Gastrocnemius medialis (tissue), 4 donors: ENCODE data around the gene TRIM34. TPM values are rescaled to one million over a fixed set of nuclear protein-coding genes. Genes with fewer than 3 reads are reported as not detected.
"Not testable (repeated sequence)": the region's sequence is repeated elsewhere in the genome, so short reads cannot be mapped to it uniquely, and the experiment has no call there.

Source experiments
- ATAC-seq, 2 donors: fragments of 150-250 bp; one replicate each; pipeline ENCODE4 v1.9.1; 2016
- DNase-seq, 2 donors: peaks; one replicate each; pipeline ENCODE4 v3.0.0-alpha.2; 2019
- H3K27ac ChIP-seq, 4 donors: fragments of 200-600 bp; sonication (generic); 1 replicate in 1 of 4; 2 replicates in 3 of 4; pipeline ENCODE4 v1.5.1; 2016 to 2018; ENCODE audit warnings: mild to moderate bottlenecking in 2 of 4, moderate library complexity in 1 of 4
- H3K27me3 ChIP-seq, 3 donors: fragments of 200-600 bp; sonication (generic) in 2 of 3; 1 replicate in 1 of 3; 2 replicates in 2 of 3; pipeline versions ENCODE4 v1.5.1 to v1.6.0; 2016 to 2019; ENCODE audit warnings: mild to moderate bottlenecking in 1 of 3, moderate library complexity in 1 of 3
- H3K36me3 ChIP-seq, 2 donors: fragments of 200-600 bp; sonication (generic) in 1 of 2; one replicate each; pipeline ENCODE4 v1.5.1; 2017 to 2018
- H3K4me1 ChIP-seq, 2 donors: fragments of 200-600 bp; sonication (generic) in 1 of 2; one replicate each; pipeline ENCODE4 v1.5.1; 2016 to 2017; ENCODE audit warnings: mild to moderate bottlenecking in 2 of 2
- H3K4me3 ChIP-seq, 4 donors: fragments of 200-600 bp; sonication (generic) in 3 of 4; 1 replicate in 1 of 4; 2 replicates in 3 of 4; pipeline ENCODE4 v1.5.1; 2016 to 2019; ENCODE audit warnings: mild to moderate bottlenecking in 2 of 4
- H3K9me3 ChIP-seq, 3 donors: fragments of 200-600 bp; sonication (generic) in 2 of 3; 1 replicate in 1 of 3; 2 replicates in 2 of 3; pipeline ENCODE4 v1.5.1; 2016 to 2019
- CTCF ChIP-seq, 5 experiments: fragments of 450-650 bp in 3 of 5; fragments of 200-600 bp in 2 of 5; sonication (generic) in 2 of 5; IDR thresholded peaks in 4 of 5; conservative IDR thresholded peaks in 1 of 5; 1 replicate in 4 of 5; 2 replicates in 1 of 5; pipeline ENCODE4 v1.5.1; 2016 to 2019; ENCODE audit warnings: antibody characterized with exemption in 5 of 5, mild to moderate bottlenecking in 3 of 5, moderate library complexity in 3 of 5
- POLR2A ChIP-seq, 2 donors: fragments of 450-650 bp; IDR thresholded peaks; one replicate each; pipeline ENCODE4 v1.6.1; 2017; ENCODE audit warnings: antibody characterized with exemption in 2 of 2, mild to moderate bottlenecking in 2 of 2, moderate library complexity in 2 of 2
- in situ Hi-C, 4 donors: fragments of 200-750 bp; cut with MboI; loops; one replicate each; pipeline versions ENCODE4 v1.15.0 to v1.8.0; 2017; ENCODE audit warnings: low sequenced_read_pairs in 4 of 4
- intact Hi-C: fragments of 100-400 bp; cut with DNase I; formaldehyde crosslinking; loops from one replicate; pipeline ENCODE4 v1.15.1; 2023; ENCODE audit warnings: low total_unique reads
- total RNA-seq, 4 donors: library from RNA; depleted of rRNA; stranded (reverse); fragments of >200 nt; gene quantifications; one replicate each; pipeline versions ENCODE4 v1.1.0 to v1.2.3, GENCODE V29; 2016

The TRIM34 gene
- total RNA-seq, 4 donors from 2014 or later, result 0.32 to 1.6 (median 1.2) TPM

DNA sequence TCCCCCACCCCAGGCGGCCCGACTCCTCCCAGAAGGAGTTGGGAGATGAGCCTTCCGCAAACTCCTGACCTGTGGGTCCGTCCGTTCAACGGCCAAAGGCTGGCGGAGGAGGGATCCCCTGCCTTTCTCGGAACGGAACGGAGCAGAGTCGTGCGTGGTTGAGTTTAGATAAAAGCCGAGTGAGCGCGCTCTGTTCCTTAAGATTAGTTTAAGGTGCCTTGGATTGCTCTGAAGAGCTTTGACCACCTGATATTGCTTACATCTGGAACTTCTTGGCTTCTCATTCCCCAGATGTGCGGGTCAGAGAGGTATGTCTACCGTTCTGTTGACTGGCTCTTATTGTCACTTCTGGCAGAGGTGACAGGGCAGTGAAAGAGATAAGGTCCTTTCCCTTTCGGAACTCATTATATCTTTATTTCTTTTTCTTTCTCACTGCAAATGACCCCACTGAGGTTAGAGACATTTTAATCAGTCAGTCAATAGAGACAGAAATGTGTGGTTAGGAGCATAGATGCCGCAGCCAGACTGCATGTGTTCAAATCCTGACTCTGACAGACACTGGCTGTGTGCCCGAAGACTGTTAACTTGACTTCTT is 28.1 kb upstream of the TRIM34 start, which contains the start of gene TRIM6:
Gene TRIM6, plus strand, starts transcription at position 31 of the 595 bp plus-strand sequence. Its CDS starts 261 bp downstream, at position 292.
- H3K27me3 ChIP-seq, result no peaks in the 10 kb centered on the region
- H3K27ac ChIP-seq, result peak within 1 kb of the TSS in 3 of 4 donors; percentile 14 to 40 (median 22)
- H3K9me3 ChIP-seq, result no peaks in the 10 kb centered on the region
- DNase-seq (peak; percentile 2 to 19), ATAC-seq (peak in 1 of 2 donors; percentile 39)
- TF ChIP-seq POLR2A (IDR thresholded peaks at IDR 0.05) (no peak), CTCF (IDR thresholded peaks at IDR 0.05 in 4 of 5, conservative IDR thresholded peaks at IDR 0.05 in 1 of 5) (no peak)
- intact Hi-C loops, result no loop called here
- in situ Hi-C loops, result no loop called here
- H3K4me3 ChIP-seq, result peak within 1 kb of the TSS; percentile 45 to 66 (median 54)
- no peaks in the 10 kb centered on the region for H3K4me1 ChIP-seq
- H3K36me3 ChIP-seq, result no peaks in the 10 kb centered on the region

GRCh38 chr11:5597953-5598352 is 26.8 kb upstream of the TRIM34 start:
- Histone ChIP-seq H3K27ac (no peak overlapping the region), H3K36me3 (no peaks in the 10 kb centered on the region), H3K4me1 (no peaks in the 10 kb centered on the region), H3K27me3 (no peaks in the 10 kb centered on the region), H3K4me3 (no peak overlapping the region), H3K9me3 (no peaks in the 10 kb centered on the region)
- DNase-seq (no peak), ATAC-seq (no peak)
- intact Hi-C loops, result no loop called here
- in situ Hi-C loops, result no loop called here
- TF ChIP-seq CTCF (IDR thresholded peaks at IDR 0.05 in 4 of 5, conservative IDR thresholded peaks at IDR 0.05 in 1 of 5) (no peak), POLR2A (IDR thresholded peaks at IDR 0.05) (no peak)

- H3K4me1 ChIP-seq, result no peaks in the 10 kb centered on the region
- in situ Hi-C loops, result no loop called here
Observed at GRCh38 chr11:5600374-5600851, 24.4 kb upstream of the TRIM34 start.

GRCh38 chr11:5602791-5603190 is 22.0 kb upstream of the TRIM34 start:
- H3K27me3 ChIP-seq, ATAC-seq, intact Hi-C loops, H3K36me3 ChIP-seq, H3K4me3 ChIP-seq, H3K9me3 ChIP-seq, H3K4me1 ChIP-seq, H3K27ac ChIP-seq, in situ Hi-C loops, DNase-seq: not testable (repeated sequence)

More at GRCh38 chr11:5600374-5600851, 24.4 kb upstream of the TRIM34 start:
- intact Hi-C loops, result no loop called here
- H3K27me3 ChIP-seq, result no peaks in the 10 kb centered on the region
- no peak overlapping the region for H3K4me3 ChIP-seq
- DNase-seq, result peak; percentile 8 to 28
- TF ChIP-seq CTCF (IDR thresholded peaks at IDR 0.05 in 4 of 5, conservative IDR thresholded peaks at IDR 0.05 in 1 of 5) (peak in 2 of 5 experiments; percentile 44 to 52), POLR2A (IDR thresholded peaks at IDR 0.05) (no peak)
- H3K9me3 ChIP-seq, result no peaks in the 10 kb centered on the region
- peak in 1 of 2 donors; percentile 55 for ATAC-seq
- peak overlapping the region in 1 of 4 donors; percentile 8 for H3K27ac ChIP-seq
- no peaks in the 10 kb centered on the region for H3K36me3 ChIP-seq

GRCh38 chr11:5603326-5603725 is 21.5 kb upstream of the TRIM34 start:
- no peaks in the 10 kb centered on the region for H3K4me1 ChIP-seq
- no peaks in the 10 kb centered on the region for H3K36me3 ChIP-seq
- ATAC-seq, result no peak
- no peak overlapping the region for H3K27ac ChIP-seq
- no peaks in the 10 kb centered on the region for H3K27me3 ChIP-seq
- H3K4me3 ChIP-seq, result no peak overlapping the region
- no peak for DNase-seq
- H3K9me3 ChIP-seq, result no peaks in the 10 kb centered on the region
- intact Hi-C loops (no loop called here), in situ Hi-C loops (no loop called here)
- TF ChIP-seq POLR2A (IDR thresholded peaks at IDR 0.05), result no peak
- no peak for TF ChIP-seq CTCF (IDR thresholded peaks at IDR 0.05 in 4 of 5, conservative IDR thresholded peaks at IDR 0.05 in 1 of 5)
